Prostate gland (tissue), 2 donors: ENCODE data around the gene PCA3. TPM values are rescaled to one million over a fixed set of nuclear protein-coding genes. Genes with fewer than 3 reads are reported as not detected.

Experiments used
- DNase-seq: peaks from one replicate; pipeline ENCODE4 v3.0.0-alpha.2; 2019; ENCODE audit warnings: low spot score
- H3K27ac ChIP-seq, 2 donors: fragments of 200-600 bp; sonication (generic); 2 replicates each; pipeline ENCODE4 v1.5.1; 2017 to 2019
- H3K27me3 ChIP-seq: fragments of 200-600 bp; sonication (generic); replicated peaks from 2 replicates; pipeline ENCODE4 v1.5.1; 2019; ENCODE audit not compliant: insufficient read depth
- H3K36me3 ChIP-seq, 2 donors: fragments of 200-600 bp; sonication (generic); 1 replicate in 1 of 2; 2 replicates in 1 of 2; pipeline versions ENCODE4 v1.5.1 to v1.8.1; 2017 to 2019
- H3K4me1 ChIP-seq: fragments of 200-600 bp; sonication (generic); replicated peaks from 2 replicates; pipeline ENCODE4 v1.5.1; 2019
- H3K4me3 ChIP-seq, 2 donors: fragments of 200-600 bp; sonication (generic); 2 replicates each; pipeline ENCODE4 v1.5.1; 2017 to 2019
- H3K9me3 ChIP-seq: fragments of 200-600 bp; sonication (generic); 2 replicates; pipeline ENCODE4 v1.5.1; 2017
- CTCF ChIP-seq, 4 experiments: fragments of 200-600 bp in 2 of 4; fragments of 450-650 bp in 2 of 4; sonication (generic) in 2 of 4; IDR thresholded peaks; 1 replicate in 3 of 4; 2 replicates in 1 of 4; pipeline ENCODE4 v1.5.1; 2016 to 2019; ENCODE audit warnings: antibody characterized with exemption in 4 of 4, mild to moderate bottlenecking in 2 of 4, moderate library complexity in 2 of 4
- POLR2A ChIP-seq: fragments of 450-650 bp; IDR thresholded peaks from one replicate; pipeline ENCODE4 v1.6.1; 2016; ENCODE audit warnings: antibody characterized with exemption, mild to moderate bottlenecking
- POLR2AphosphoS5 ChIP-seq: sonication (generic); formaldehyde crosslinking; IDR thresholded peaks from one replicate; pipeline ENCODE4 v1.6.1; 2017; ENCODE audit warnings: antibody characterized with exemption
- WGBS: methylation state at CpG from one replicate; pipeline ENCODE4 v1.1.5; 2018; 5-methylcytosine and 5-hydroxymethylcytosine counted together
- intact Hi-C: fragments of 100-400 bp; cut with DNase I; formaldehyde crosslinking; loops from one replicate; pipeline ENCODE4 v1.14.2; 2022
- total RNA-seq, 2 donors: library from RNA; depleted of rRNA; stranded (reverse); fragments of >200 nt; gene quantifications; one replicate each; pipeline ENCODE4 v1.1.0, GENCODE V29; 2016

PCA3 gene
- under 1 TPM in 1 of 2 donors, not detected in 1; 0.14 TPM for total RNA-seq

- no peak for DNase-seq
- no peaks in the 10 kb centered on the region for H3K36me3 ChIP-seq
- peaks cover 3% of the 10 kb centered on the region for H3K4me1 ChIP-seq
- intact Hi-C loops: loop anchor here (5.0 kb wide), 1 partner anchor 143 kb away; the partner anchor contains the start of gene PRUNE2
- WGBS: 95% methylated on average over 4 of the region's 4 CpGs
- H3K9me3 ChIP-seq: no peaks in the 10 kb centered on the region
- no peak within 1 kb of the TSS for H3K4me3 ChIP-seq
- H3K27me3 ChIP-seq: no peaks in the 10 kb centered on the region
- no peak within 1 kb of the TSS for H3K27ac ChIP-seq
- TF ChIP-seq CTCF (IDR thresholded peaks at IDR 0.05): no peak
- no peak for TF ChIP-seq POLR2A
- no peak for TF ChIP-seq POLR2AphosphoS5
Measured at GRCh38 chr9:76764138-76764537, at the start of gene PCA3. Gene PCA3 (plus strand): TSS chr9:76764438.

GRCh38 chr9:76716085-76716672 is 48.1 kb upstream of the PCA3 start:
- Histone ChIP-seq H3K27ac (no peak overlapping the region), H3K27me3 (no peaks in the 10 kb centered on the region), H3K4me3 (no peak overlapping the region), H3K36me3 (no peaks in the 10 kb centered on the region), H3K4me1 (no peaks in the 10 kb centered on the region), H3K9me3 (no peaks in the 10 kb centered on the region)
- DNase-seq: no peak
- WGBS: 35% methylated on average over 7 of the region's 7 CpGs
- intact Hi-C loops: no loop called here
- TF ChIP-seq CTCF (IDR thresholded peaks at IDR 0.05): no peak
- TF ChIP-seq POLR2AphosphoS5: no peak
- TF ChIP-seq POLR2A: no peak

- no peaks in the 10 kb centered on the region for H3K9me3 ChIP-seq
- no peak overlapping the region for H3K4me3 ChIP-seq
- no peak for DNase-seq
- no peaks in the 10 kb centered on the region for H3K27me3 ChIP-seq
- intact Hi-C loops: no loop called here
- no peak for TF ChIP-seq POLR2A
- TF ChIP-seq POLR2AphosphoS5: peak; percentile 48
- no peaks in the 10 kb centered on the region for H3K4me1 ChIP-seq
- H3K36me3 ChIP-seq: no peaks in the 10 kb centered on the region
- WGBS: 30% methylated on average over 5 of the region's 5 CpGs
- no peak overlapping the region for H3K27ac ChIP-seq
Measured at GRCh38 chr9:76717176-76717575, 47.1 kb upstream of the PCA3 start.

- TF ChIP-seq POLR2A (no peak), CTCF (IDR thresholded peaks at IDR 0.05) (no peak), POLR2AphosphoS5 (no peak)
- WGBS: 65% methylated on average over 5 of the region's 5 CpGs
- H3K9me3 ChIP-seq: no peaks in the 10 kb centered on the region
- intact Hi-C loops: no loop called here
- H3K27me3 ChIP-seq: no peaks in the 10 kb centered on the region
- no peak for DNase-seq
- H3K4me3 ChIP-seq: no peak overlapping the region
- no peak overlapping the region for H3K27ac ChIP-seq
- no peaks in the 10 kb centered on the region for H3K36me3 ChIP-seq
- no peaks in the 10 kb centered on the region for H3K4me1 ChIP-seq
Measured at GRCh38 chr9:76717613-76718012, 46.6 kb upstream of the PCA3 start.

- intact Hi-C loops: no loop called here
- Histone ChIP-seq H3K27ac (no peak overlapping the region), H3K27me3 (no peaks in the 10 kb centered on the region), H3K9me3 (no peaks in the 10 kb centered on the region), H3K36me3 (no peaks in the 10 kb centered on the region), H3K4me1 (no peaks in the 10 kb centered on the region), H3K4me3 (no peak overlapping the region)
- DNase-seq: no peak
- 76% methylated on average over 4 of the region's 4 CpGs for WGBS
- TF ChIP-seq POLR2AphosphoS5 (no peak), CTCF (IDR thresholded peaks at IDR 0.05) (no peak), POLR2A (no peak)
Measured at GRCh38 chr9:76718166-76718565, 46.1 kb upstream of the PCA3 start.
